Peyer's patch (tissue), 4 donors: ENCODE results near the gene EML4.

ENCODE experiments used
- POLR2A ChIP-seq, 2 donors: fragments of 450-650 bp; IDR thresholded peaks; one replicate each; pipeline ENCODE4 v1.5.1; 2017; ENCODE audit warnings: antibody characterized with exemption in 2 of 2, mild to moderate bottlenecking in 2 of 2, moderate library complexity in 2 of 2
- TF ChIP-seq, protein P1 (sequence below), 6 experiments: fragments of 450-650 bp in 4 of 6; fragments of 200-600 bp in 2 of 6; sonication (generic) in 1 of 6; IDR thresholded peaks; one replicate each; pipeline ENCODE4 v1.5.1; 2017 to 2019; ENCODE audit warnings: antibody characterized with exemption in 6 of 6, mild to moderate bottlenecking in 3 of 6, moderate library complexity in 1 of 6

DNA sequence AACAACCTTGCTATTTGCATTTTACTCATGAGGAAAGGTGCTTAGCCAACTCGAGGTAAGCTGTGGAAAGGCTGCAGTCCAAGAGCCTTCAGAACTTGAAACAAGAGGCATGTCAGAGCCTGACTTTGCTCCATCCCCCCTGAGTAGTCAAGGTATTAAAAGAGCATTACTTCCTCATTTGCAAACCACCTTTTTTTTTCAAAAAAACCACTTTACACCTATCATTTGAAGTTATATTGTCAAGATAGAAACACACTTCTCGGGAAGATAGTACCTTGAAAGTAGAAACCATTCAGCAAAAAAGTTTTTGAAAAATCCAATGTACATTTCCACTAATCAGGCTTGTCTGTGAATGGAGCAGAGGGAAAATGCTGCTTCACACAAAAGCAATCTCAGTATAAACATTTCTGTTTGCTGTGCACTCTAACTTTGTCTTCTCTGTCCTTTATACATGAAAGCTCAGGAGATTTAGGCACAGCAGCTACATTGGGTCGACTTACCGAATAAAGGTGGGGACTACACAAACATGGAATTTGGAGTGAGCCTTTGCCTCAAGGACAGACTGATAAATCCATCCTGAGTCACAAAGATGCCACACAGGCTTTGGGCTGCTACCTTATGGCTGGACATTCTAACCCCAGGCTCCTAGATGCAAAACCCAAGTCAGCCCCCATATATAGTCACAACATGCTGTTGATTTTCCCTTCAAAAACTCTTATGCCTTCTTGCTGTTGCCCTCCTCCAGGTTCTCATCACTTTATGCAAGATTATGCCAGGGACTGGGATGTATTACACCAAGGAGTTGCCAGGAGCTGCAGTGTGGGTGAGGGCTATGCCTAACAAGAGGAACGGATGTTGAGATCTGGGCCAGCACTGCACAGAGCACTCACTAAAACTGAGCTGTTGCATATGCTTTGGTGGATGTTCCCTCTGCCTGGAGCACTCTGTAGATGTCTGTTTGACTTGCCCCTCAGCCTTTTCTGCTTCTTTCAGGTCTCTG lies 41.4 kb upstream of the EML4 start:
- TF ChIP-seq, protein P1, sequence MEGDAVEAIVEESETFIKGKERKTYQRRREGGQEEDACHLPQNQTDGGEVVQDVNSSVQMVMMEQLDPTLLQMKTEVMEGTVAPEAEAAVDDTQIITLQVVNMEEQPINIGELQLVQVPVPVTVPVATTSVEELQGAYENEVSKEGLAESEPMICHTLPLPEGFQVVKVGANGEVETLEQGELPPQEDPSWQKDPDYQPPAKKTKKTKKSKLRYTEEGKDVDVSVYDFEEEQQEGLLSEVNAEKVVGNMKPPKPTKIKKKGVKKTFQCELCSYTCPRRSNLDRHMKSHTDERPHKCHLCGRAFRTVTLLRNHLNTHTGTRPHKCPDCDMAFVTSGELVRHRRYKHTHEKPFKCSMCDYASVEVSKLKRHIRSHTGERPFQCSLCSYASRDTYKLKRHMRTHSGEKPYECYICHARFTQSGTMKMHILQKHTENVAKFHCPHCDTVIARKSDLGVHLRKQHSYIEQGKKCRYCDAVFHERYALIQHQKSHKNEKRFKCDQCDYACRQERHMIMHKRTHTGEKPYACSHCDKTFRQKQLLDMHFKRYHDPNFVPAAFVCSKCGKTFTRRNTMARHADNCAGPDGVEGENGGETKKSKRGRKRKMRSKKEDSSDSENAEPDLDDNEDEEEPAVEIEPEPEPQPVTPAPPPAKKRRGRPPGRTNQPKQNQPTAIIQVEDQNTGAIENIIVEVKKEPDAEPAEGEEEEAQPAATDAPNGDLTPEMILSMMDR (IDR thresholded peaks at IDR 0.05) = no peak
- no peak for TF ChIP-seq POLR2A (IDR thresholded peaks at IDR 0.05)
